GM12872 (cell line): ENCODE measurements around the gene GPBP1L1.
A peak's percentile ranks its signal among the peaks of the same experiment; 100 is the strongest.

Source experiments
- TF ChIP-seq, protein P1 (sequence below): IDR thresholded peaks from 3 replicates; pipeline ENCODE4 v1.5.1; 2011; ENCODE audit warnings: low read depth, mild to moderate bottlenecking, low read length, moderate library complexity; ENCODE audit not compliant: insufficient read depth

The GPBP1L1 gene

DNA sequence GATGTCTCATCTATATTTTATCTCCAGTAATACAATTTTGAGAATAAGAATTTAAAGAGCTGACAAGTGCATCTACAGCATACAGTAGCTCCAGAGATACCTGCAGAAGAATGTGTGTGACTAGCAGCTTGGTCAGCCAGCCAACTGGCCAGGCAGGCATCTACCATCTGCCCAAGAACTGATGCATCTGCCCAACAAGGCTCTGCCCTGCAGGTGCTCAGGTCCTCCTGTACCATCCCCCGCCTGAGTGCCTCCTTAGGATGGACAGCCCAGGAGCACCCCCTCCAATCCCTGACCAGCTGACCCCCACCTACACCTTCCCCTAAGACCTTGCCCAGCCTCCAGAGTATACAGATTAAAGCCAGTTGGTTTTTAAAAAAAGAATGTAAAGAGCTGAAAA lies 32.0 kb upstream of the GPBP1L1 start:
- TF ChIP-seq, protein P1, sequence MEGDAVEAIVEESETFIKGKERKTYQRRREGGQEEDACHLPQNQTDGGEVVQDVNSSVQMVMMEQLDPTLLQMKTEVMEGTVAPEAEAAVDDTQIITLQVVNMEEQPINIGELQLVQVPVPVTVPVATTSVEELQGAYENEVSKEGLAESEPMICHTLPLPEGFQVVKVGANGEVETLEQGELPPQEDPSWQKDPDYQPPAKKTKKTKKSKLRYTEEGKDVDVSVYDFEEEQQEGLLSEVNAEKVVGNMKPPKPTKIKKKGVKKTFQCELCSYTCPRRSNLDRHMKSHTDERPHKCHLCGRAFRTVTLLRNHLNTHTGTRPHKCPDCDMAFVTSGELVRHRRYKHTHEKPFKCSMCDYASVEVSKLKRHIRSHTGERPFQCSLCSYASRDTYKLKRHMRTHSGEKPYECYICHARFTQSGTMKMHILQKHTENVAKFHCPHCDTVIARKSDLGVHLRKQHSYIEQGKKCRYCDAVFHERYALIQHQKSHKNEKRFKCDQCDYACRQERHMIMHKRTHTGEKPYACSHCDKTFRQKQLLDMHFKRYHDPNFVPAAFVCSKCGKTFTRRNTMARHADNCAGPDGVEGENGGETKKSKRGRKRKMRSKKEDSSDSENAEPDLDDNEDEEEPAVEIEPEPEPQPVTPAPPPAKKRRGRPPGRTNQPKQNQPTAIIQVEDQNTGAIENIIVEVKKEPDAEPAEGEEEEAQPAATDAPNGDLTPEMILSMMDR, result no peak

DNA sequence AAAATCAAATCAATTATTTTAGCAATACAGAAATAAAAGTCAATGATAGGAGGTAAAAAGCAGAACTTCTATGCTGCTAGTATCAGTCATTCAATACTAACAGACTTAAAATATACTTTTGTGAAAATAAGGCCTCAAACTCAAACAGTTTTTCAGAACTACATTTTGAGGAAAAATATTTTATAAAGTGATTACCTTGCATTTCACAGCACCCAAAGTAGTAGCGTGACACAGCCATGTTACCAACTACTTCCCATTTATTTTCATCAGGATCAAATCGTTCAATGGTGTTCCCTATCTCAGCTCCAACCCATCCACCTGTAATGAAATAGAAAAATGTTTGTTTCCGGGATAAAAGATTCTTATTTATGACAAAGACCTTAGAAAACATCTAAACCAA lies 30.4 kb upstream of the GPBP1L1 start:
- TF ChIP-seq, protein P1, result no peak

DNA sequence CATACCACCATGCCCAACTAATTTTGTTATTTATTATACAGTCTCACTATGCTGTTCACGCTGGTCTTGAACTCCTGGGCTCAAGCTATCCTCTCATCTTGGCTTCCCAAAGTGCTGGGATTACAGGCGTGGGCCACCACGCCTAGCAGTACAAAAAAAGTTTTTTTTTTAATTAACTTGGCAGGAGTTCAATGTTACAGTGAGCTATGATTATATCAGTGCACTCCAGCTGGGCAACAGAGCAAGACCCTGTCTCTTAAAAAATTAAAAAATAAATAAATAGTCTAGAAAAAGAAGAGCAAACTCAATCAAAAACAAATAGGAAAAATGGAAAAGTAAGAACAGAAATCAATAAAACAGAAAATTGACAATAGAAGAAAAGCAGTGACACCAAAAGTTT lies 27.4 kb upstream of the GPBP1L1 start:
- TF ChIP-seq, protein P1, result no peak

DNA sequence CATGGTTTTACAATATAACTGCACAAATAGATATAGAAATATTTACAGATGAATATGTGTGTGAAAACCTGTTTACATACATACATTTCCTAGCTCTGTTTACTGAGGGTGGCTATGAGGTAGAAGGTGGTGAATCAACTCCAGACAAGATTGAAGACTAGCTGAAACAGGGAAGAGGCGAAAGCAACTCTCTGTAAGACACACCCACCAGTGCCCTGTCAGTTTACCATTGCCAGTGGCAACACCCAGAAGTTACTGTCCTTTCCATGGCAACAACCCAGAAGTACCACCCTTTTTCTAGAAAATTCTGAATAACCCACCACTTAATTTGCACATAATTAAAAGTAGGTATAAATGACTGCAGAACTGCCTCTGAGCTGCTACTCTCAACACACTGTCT lies 18.3 kb upstream of the GPBP1L1 start:
- TF ChIP-seq, protein P1, result no peak

DNA sequence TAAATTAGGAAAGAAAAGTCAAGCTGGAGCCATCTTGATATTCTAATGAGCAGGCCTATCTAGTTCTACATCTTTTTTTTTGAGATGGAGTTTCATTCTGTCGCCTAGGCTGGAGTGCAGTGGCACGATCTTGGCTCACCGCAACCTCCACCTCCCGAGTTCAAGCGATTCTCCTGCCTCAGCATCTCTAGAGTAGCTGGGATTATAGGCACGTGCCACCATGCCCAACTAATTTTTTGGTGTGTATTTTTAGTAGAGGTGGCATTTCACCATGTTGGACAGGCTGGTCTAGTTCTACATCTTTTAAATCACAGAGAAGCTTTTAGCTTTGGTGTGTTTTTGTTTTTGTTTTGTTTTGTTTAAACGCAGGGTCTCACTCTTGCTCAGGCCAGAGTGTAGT lies 8.5 kb upstream of the GPBP1L1 start:
- TF ChIP-seq, protein P1, result no peak

DNA sequence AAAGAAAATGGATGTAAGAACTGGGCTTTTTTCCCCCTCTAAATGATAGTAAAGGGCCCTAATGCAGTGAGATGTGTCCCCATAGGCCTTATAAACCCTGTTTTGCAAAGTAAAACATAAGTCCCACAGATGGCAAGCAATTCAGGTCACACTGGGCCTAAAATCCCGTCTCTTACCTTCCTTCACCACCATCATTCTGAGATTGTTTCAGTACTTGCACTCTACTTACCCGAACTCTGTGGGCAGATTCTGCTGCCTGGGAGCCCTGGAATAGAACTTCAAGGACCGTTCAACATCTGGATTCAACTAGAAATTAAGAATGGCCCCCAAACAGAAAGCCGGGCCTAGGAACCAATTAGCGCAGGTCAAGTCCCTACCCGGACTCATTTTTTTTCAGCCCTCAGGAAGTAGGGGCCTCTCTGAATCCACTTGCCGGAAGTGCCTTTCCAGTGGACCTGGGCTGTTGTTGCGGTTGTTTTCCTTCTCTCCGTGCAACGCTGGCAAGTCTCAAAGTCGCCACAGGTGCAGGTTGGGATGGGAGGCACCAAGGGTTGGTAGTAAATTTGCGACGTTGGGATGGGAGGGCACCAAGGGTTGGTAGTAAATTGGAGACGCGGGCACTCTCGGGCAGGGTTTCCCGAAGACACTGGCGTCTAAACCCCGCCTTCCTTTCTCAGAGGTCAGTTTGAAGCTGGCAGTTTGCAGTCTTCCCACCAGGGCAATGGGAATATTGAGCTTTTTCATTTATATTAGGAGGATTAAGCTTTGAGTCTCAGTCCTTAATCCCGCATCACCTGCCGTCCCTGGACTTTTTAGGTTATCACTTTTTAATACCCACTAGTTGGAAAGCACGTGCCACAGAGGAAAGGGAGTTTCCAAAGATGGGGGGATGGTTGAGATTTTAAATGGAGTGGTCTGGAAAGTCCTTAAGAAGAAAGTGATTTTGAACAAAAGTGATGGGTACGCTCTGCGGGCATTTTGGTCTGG lies 1.7 kb upstream of the GPBP1L1 start, which contains the start of gene TMEM69:
Gene TMEM69, plus strand, starts transcription at position 428 of the 987 bp plus-strand sequence. CDS start 2,888 bp downstream, outside the sequence.
- TF ChIP-seq, protein P1, result peak; percentile 23; the same call in 1 of the 3 replicates

DNA sequence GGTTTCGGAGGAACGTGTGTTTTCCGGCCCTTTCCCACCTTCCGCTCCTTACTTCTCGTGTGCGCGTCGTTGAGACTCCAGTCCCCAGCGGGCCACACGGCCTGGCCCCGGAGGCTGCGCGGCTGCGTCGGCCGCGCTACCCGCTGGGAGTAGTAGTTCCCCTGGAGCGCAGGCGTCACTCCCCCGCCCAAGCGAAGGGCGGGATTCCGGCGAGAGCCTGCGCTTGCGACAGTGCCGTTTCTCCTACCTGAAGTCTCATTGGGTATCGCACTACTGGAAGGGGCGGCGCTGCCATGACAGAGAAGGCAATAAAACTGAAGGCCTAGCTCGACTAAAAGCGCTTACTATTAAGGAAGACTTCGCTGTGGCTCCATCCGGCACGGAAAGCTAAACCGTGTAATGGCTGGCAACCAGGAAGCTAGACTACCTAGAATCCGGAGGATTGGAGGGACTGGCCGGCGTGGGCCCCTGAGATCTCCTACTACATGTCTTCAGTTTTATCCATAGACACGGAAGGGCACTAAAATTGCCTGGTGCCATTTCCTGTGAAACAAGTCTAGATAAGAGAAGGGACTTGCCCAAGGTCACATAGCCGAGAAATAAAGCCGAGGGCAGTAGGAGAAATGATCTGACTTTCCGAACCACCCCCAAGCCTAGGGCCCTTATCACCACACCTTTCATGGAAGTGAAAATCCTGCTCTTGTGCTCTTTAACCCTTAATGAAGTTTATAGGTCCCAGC lies 851 bp upstream of the GPBP1L1 start:
- TF ChIP-seq, protein P1, result no peak
